Hepatocyte (in vitro differentiated cells): ENCODE results near the gene IL16. TPM values are rescaled to one million over a fixed set of nuclear protein-coding genes. Genes with fewer than 3 reads are reported as not detected.
"Not testable (repeated sequence)": the region's sequence is repeated elsewhere in the genome, so short reads cannot be mapped to it uniquely, and the experiment has no call there.

Source experiments
- DNase-seq: peaks from one replicate; pipeline ENCODE4 v3.0.0-alpha.2; 2016; ENCODE audit warnings: low spot score
- H2AFZ ChIP-seq: fragments of 200-600 bp; sonication (generic); 2 replicates; pipeline ENCODE4 v1.6.0; 2016; ENCODE audit warnings: antibody characterized with exemption, mild to moderate bottlenecking
- H3K27ac ChIP-seq: fragments of 200-600 bp; sonication (generic); 2 replicates; pipeline ENCODE4 v1.5.1; 2016; ENCODE audit warnings: mild to moderate bottlenecking
- H3K27me3 ChIP-seq: fragments of 200-600 bp; sonication (generic); 2 replicates; pipeline ENCODE4 v1.6.1; 2016
- H3K36me3 ChIP-seq: fragments of 200-600 bp; sonication (generic); replicated peaks from 2 replicates; pipeline ENCODE4 v1.5.1; 2016; ENCODE audit warnings: low read depth; ENCODE audit not compliant: insufficient read depth
- H3K4me1 ChIP-seq: fragments of 200-600 bp; sonication (generic); 2 replicates; pipeline ENCODE4 v1.5.1; 2016; ENCODE audit warnings: mild to moderate bottlenecking, moderate library complexity; ENCODE audit not compliant: insufficient read depth
- H3K4me2 ChIP-seq: fragments of 200-600 bp; sonication (generic); 2 replicates; pipeline ENCODE4 v1.6.0; 2016
- H3K4me3 ChIP-seq: fragments of 200-600 bp; sonication (generic); 2 replicates; pipeline ENCODE4 v1.5.1; 2016; ENCODE audit warnings: mild to moderate bottlenecking
- H3K79me2 ChIP-seq: fragments of 200-600 bp; sonication (generic); 2 replicates; pipeline ENCODE4 v1.6.0; 2017; ENCODE audit warnings: mild to moderate bottlenecking
- H3K9me2 ChIP-seq: fragments of 200-600 bp; sonication (generic); replicated peaks from 2 replicates; pipeline ENCODE4 v1.6.0; 2017; ENCODE audit warnings: mild to moderate bottlenecking; ENCODE audit not compliant: insufficient read depth
- H3K9me3 ChIP-seq: fragments of 200-600 bp; sonication (generic); 2 replicates; pipeline ENCODE4 v1.5.1; 2016; ENCODE audit warnings: low read depth, mild to moderate bottlenecking
- H4K20me1 ChIP-seq: fragments of 200-600 bp; sonication (generic); 2 replicates; pipeline ENCODE4 v1.6.0; 2016; ENCODE audit warnings: mild to moderate bottlenecking; ENCODE audit not compliant: insufficient read depth, poor library complexity, severe bottlenecking
- CTCF ChIP-seq: fragments of 200-600 bp; sonication (generic); IDR thresholded peaks from 2 replicates; pipeline ENCODE4 v1.5.1; 2016; ENCODE audit warnings: antibody characterized with exemption, mild to moderate bottlenecking; ENCODE audit not compliant: poor library complexity
- EZH2 ChIP-seq: fragments of 200-600 bp; sonication (generic); IDR thresholded peaks from 2 replicates; pipeline ENCODE4 v1.6.1; 2016; ENCODE audit warnings: antibody characterized with exemption, mild to moderate bottlenecking, borderline replicate concordance
- EZH2phosphoT487 ChIP-seq: fragments of 200-600 bp; sonication (generic); IDR thresholded peaks from one replicate; pipeline ENCODE4 v1.6.1; 2018; ENCODE audit warnings: antibody characterized with exemption, mild to moderate bottlenecking, low read depth, moderate library complexity; ENCODE audit not compliant: unreplicated experiment, severe bottlenecking
- WGBS: methylation state at CpG from one replicate; pipeline ENCODE4 v1.1.6; 2016; ENCODE audit warnings: low lambda C conversion rate; ENCODE audit errors: missing lambda C conversion rate; 5-methylcytosine and 5-hydroxymethylcytosine counted together
- polyA plus RNA-seq: library from polyadenylated mRNA; unstranded; fragments of >200 nt; fragmentation: Nextera tagmentation; extraction: Ambion mirVana; gene quantifications from 2 replicates; pipeline ENCODE4 v1.2.1, GENCODE V29; 2016
- total RNA-seq: library from RNA; depleted of rRNA; stranded (reverse); fragments of >200 nt; gene quantifications from 2 replicates; pipeline ENCODE4 v1.2.3, GENCODE V29; 2014

Gene IL16
- total and polyA plus RNA-seq, 2 experiments from 2014 or later, result 1.1 to 2.4 TPM

GRCh38 chr15:81157195-81157938, 39.3 kb upstream of the IL16 start:
- no peaks in the 10 kb centered on the region for H3K36me3 ChIP-seq
- no peaks in the 10 kb centered on the region for H3K27me3 ChIP-seq
- peak overlapping the region; percentile 51 for H3K27ac ChIP-seq
- WGBS, result 65% methylated on average over 5 of the region's 5 CpGs
- DNase-seq, result peak; percentile 21
- H3K4me3 ChIP-seq, result no peak overlapping the region
- no peak for TF ChIP-seq EZH2
- TF ChIP-seq CTCF, result no peak
- no peak for TF ChIP-seq EZH2phosphoT487
- no peaks in the 10 kb centered on the region for H3K9me2 ChIP-seq
- no peak overlapping the region for H2AFZ ChIP-seq
- H3K79me2 ChIP-seq, result no peaks in the 10 kb centered on the region
- H3K4me2 ChIP-seq, result no peak overlapping the region
- no peaks in the 10 kb centered on the region for H4K20me1 ChIP-seq
- H3K4me1 ChIP-seq, result peaks cover 7% of the 10 kb centered on the region
- no peaks in the 10 kb centered on the region for H3K9me3 ChIP-seq

DNA sequence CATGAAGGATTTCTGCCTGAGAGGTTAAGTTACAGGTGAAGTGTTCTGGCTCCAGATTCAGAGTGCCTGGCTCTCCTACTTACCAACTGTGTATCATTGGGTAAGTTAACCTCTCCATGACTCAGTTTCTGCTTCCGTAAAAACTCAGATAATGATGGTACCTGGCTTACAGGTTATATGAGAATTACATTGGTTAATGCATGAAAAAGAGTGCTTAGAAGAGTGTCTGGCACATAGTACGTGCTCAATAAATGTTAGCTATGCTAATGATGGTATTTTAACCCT, 38.8 kb upstream of the IL16 start:
- Histone ChIP-seq H3K9me2 (no peaks in the 10 kb centered on the region), H3K4me3 (no peak overlapping the region), H2AFZ (no peak overlapping the region), H4K20me1 (no peaks in the 10 kb centered on the region), H3K4me2 (no peak overlapping the region), H3K9me3 (no peaks in the 10 kb centered on the region), H3K36me3 (no peaks in the 10 kb centered on the region), H3K27me3 (no peaks in the 10 kb centered on the region), H3K79me2 (no peaks in the 10 kb centered on the region), H3K27ac (peak overlapping the region; percentile 51), H3K4me1 (peaks cover 7% of the 10 kb centered on the region)
- no peak for DNase-seq
- WGBS, result 89% methylated on average over 2 of the region's 2 CpGs
- TF ChIP-seq EZH2phosphoT487 (no peak), EZH2 (no peak), CTCF (no peak)

DNA sequence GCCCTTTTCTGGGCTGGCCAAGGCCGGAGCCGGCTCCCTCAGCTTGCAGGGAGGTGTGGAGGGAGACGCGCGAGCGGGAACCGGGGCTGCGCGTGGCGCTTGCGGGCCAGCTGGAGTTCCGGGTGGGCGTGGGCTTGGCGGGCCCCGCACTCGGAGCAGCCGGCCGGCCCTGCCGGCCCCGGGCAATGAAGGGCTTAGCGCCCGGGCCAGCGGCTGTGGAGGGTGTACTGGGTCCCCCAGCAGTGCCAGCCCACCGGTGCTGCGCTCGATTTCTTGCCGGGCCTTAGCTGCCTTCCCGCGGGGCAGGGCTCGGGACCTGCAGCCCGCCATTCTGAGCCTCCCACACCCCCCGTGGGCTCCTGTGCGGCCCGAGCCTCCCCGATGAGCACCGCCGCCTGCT, 38.1 kb upstream of the IL16 start:
- H3K79me2 ChIP-seq, H3K4me2 ChIP-seq, H3K4me1 ChIP-seq, H3K27ac ChIP-seq, DNase-seq, H3K27me3 ChIP-seq, H3K4me3 ChIP-seq, H4K20me1 ChIP-seq, H3K9me2 ChIP-seq, H3K36me3 ChIP-seq, H2AFZ ChIP-seq, H3K9me3 ChIP-seq: not testable (repeated sequence)
- WGBS, result 98% methylated on average over 20 of the region's 37 CpGs

- no peak overlapping the region for H3K4me3 ChIP-seq
- H3K79me2 ChIP-seq, result no peaks in the 10 kb centered on the region
- peak overlapping the region; percentile 74 for H3K27ac ChIP-seq
- 69% methylated on average over 11 of the region's 11 CpGs for WGBS
- no peaks in the 10 kb centered on the region for H4K20me1 ChIP-seq
- DNase-seq, result peak; percentile 72
- H3K4me2 ChIP-seq, result no peak overlapping the region
- H3K9me2 ChIP-seq, result no peaks in the 10 kb centered on the region
- no peaks in the 10 kb centered on the region for H3K27me3 ChIP-seq
- TF ChIP-seq CTCF (no peak), EZH2phosphoT487 (no peak), EZH2 (no peak)
- no peak overlapping the region for H2AFZ ChIP-seq
- H3K4me1 ChIP-seq, result peaks cover 7% of the 10 kb centered on the region
- no peaks in the 10 kb centered on the region for H3K9me3 ChIP-seq
- no peaks in the 10 kb centered on the region for H3K36me3 ChIP-seq
Measured at GRCh38 chr15:81160312-81161159, 36.1 kb upstream of the IL16 start.
